ENCODE measurements around the gene TXK.

Gene TXK

GRCh38 chr4:48017108-48017571, 116.9 kb downstream of the TXK start:
- Histone ChIP-seq H3K27ac (replicated peaks) (no peak overlapping the region), H3K4me3 (replicated peaks; ENCODE audit: insufficient read depth, low read length) (peak overlapping the region; percentile 69), H3K27me3 (ENCODE audit: insufficient read depth, poor library complexity, severe bottlenecking) (peaks cover 7% of the 10 kb centered on the region)
- TF ChIP-seq GABPA (IDR thresholded peaks at IDR 0.05; ENCODE audit: low read depth) (no peak), CTCF (IDR thresholded peaks at IDR 0.05; ENCODE audit: insufficient read depth, low read length) (no peak), SPI1 (IDR thresholded peaks at IDR 0.05; ENCODE audit: borderline replicate concordance, low read depth) (no peak), REST (IDR thresholded peaks at IDR 0.05; ENCODE audit: insufficient replicate concordance, low read depth) (no peak), POLR2AphosphoS5 (IDR thresholded peaks at IDR 0.05; ENCODE audit: low read depth) (no peak)
- no peak for DNase-seq (ENCODE audit: low read depth in 1 of 2, low spot score in 1 of 2)
